SH-SY5Y (cell line): Measurements from ENCODE around the gene DPPA5.

Source experiments
- GATA2 ChIP-seq: IDR thresholded peaks from 2 replicates; pipeline ENCODE4 v1.6.1; 2011; ENCODE audit warnings: mild to moderate bottlenecking, low read depth, low read length
- GATA3 ChIP-seq: IDR thresholded peaks from 2 replicates; pipeline ENCODE4 v1.6.1; 2011; ENCODE audit warnings: low read depth, mild to moderate bottlenecking, low read length, moderate library complexity

- no peak for TF ChIP-seq GATA2
- no peak for TF ChIP-seq GATA3
Measured at GRCh38 chr6:73314577-73315492, 39.2 kb downstream of the DPPA5 start.
